Thoracic aorta (tissue), 2 donors: ENCODE data around the gene NEK10. TPM values are rescaled to one million over a fixed set of nuclear protein-coding genes. Genes with fewer than 3 reads are reported as not detected.

ENCODE experiments used
- ATAC-seq: fragments of 150-250 bp; one replicate; pipeline ENCODE4 v1.8.0; 2017; ENCODE audit warnings: low read depth; ENCODE audit not compliant: insufficient number of reproducible peaks, low FRiP score
- DNase-seq: peaks from one replicate; pipeline ENCODE4 v3.0.0-alpha.2; 2020; ENCODE audit warnings: low spot score
- H3K27ac ChIP-seq, 2 donors: fragments of 200-600 bp; sonication (generic); 1 replicate in 1 of 2; 2 replicates in 1 of 2; pipeline ENCODE4 v1.5.1; 2016; ENCODE audit warnings: mild to moderate bottlenecking in 2 of 2, moderate library complexity in 2 of 2
- H3K27me3 ChIP-seq: fragments of 200-600 bp; sonication (generic); replicated peaks from 2 replicates; pipeline ENCODE4 v1.6.0; 2016; ENCODE audit warnings: mild to moderate bottlenecking; ENCODE audit not compliant: insufficient read depth
- H3K36me3 ChIP-seq: fragments of 200-600 bp; sonication (generic); one replicate; pipeline ENCODE4 v1.5.1; 2016
- H3K4me1 ChIP-seq, 2 donors: fragments of 200-600 bp; sonication (generic); 1 replicate in 1 of 2; 2 replicates in 1 of 2; pipeline versions ENCODE4 v1.5.1 to v1.6.0; 2016; ENCODE audit warnings: low read depth in 2 of 2, mild to moderate bottlenecking in 1 of 2; ENCODE audit not compliant: control insufficient read depth in 1 of 2
- H3K4me3 ChIP-seq: fragments of 200-600 bp; sonication (generic); 2 replicates; pipeline ENCODE4 v1.5.1; 2016; ENCODE audit warnings: mild to moderate bottlenecking
- H3K9me3 ChIP-seq: fragments of 200-600 bp; sonication (generic); 2 replicates; pipeline ENCODE4 v1.5.1; 2016
- CTCF ChIP-seq: fragments of 200-600 bp; sonication (generic); IDR thresholded peaks from one replicate; pipeline ENCODE4 v1.5.1; 2019; ENCODE audit warnings: antibody characterized with exemption
- total RNA-seq, 2 donors: library from RNA; depleted of rRNA; stranded (reverse); fragments of >200 nt; gene quantifications; one replicate each; pipeline versions ENCODE4 v1.1.0 to v1.2.3, GENCODE V29; 2016

The NEK10 gene
- total RNA-seq, 2 donors from 2014 or later = 0.68 to 21.4 TPM

- TF ChIP-seq CTCF = no peak
- DNase-seq (no peak), ATAC-seq (no peak)
- Histone ChIP-seq H3K4me3 (no peak overlapping the region), H3K27me3 (no peaks in the 10 kb centered on the region), H3K9me3 (no peaks in the 10 kb centered on the region), H3K27ac (no peak overlapping the region), H3K36me3 (no peaks in the 10 kb centered on the region), H3K4me1 (no peaks in the 10 kb centered on the region)
Measured at GRCh38 chr3:27208961-27209616, 160.1 kb downstream of the NEK10 start.

GRCh38 chr3:27202959-27203358 lies 166.2 kb downstream of the NEK10 start:
- no peak for TF ChIP-seq CTCF
- Histone ChIP-seq H3K27ac (no peak overlapping the region), H3K9me3 (no peaks in the 10 kb centered on the region), H3K27me3 (no peaks in the 10 kb centered on the region), H3K4me3 (no peak overlapping the region), H3K4me1 (no peaks in the 10 kb centered on the region), H3K36me3 (no peaks in the 10 kb centered on the region)
- ATAC-seq = no peak
- no peak for DNase-seq

DNA sequence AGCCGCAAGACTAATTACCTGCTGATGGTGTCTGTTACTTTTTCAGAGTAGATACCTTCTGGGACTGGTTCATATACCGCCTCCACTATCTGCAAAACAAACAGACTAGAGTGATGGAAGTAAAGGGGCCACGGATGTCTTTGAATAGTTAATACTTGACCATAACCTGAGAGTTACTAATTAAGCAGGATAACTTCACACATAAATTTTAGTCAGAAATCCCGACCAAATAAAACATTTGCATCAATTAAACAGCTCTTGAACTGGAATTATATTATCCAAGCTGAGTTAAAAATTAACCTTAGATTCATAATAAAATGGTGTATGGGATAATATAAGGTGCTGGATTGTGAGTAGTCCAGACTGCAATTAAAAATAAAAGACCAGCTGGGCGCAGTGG lies 167.7 kb downstream of the NEK10 start:
- DNase-seq = no peak
- Histone ChIP-seq H3K4me3 (no peak overlapping the region), H3K27me3 (no peaks in the 10 kb centered on the region), H3K27ac (no peak overlapping the region), H3K9me3 (no peaks in the 10 kb centered on the region), H3K4me1 (no peaks in the 10 kb centered on the region), H3K36me3 (no peaks in the 10 kb centered on the region)
- TF ChIP-seq CTCF = no peak
- ATAC-seq = no peak

DNA sequence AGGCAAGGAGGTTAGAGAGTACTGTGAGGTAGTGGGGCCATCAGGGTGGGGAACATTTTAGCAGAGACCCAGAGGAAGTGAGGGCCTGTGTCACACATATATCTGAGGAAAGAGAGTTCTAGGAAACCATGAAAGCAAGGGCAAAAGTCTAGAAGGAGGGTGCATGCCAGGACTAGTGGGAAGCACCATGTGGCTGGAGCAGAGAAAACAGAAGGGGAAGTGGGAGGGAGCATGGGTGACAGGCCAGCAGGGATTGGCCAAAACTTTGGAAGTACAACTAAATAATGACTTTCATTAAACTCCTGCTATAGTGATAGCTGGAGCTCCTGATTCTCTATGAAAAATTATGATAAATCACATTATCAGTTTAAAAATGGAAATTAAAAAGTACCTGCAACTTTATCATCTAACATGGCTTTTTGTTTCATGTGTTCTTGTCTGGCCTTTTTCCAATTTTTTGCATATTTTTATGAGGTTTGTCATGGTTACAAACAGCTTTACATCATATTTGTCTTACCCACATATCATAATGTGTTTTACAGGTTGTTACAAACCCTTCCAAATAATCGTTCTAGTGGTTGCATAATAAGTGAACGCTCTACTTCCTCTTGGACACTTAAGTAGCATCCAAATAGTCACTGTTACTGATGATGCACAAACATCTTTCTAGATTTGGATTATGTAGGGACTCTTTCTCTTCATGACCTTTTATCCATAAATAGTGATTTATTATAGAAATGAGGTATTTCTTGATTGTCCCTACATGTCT lies 168.3 kb downstream of the NEK10 start:
- no peak overlapping the region for H3K27ac ChIP-seq
- no peak for DNase-seq
- no peaks in the 10 kb centered on the region for H3K36me3 ChIP-seq
- no peak for ATAC-seq
- TF ChIP-seq CTCF = no peak
- no peaks in the 10 kb centered on the region for H3K4me1 ChIP-seq
- H3K4me3 ChIP-seq = no peak overlapping the region
- H3K27me3 ChIP-seq = no peaks in the 10 kb centered on the region
- H3K9me3 ChIP-seq = no peaks in the 10 kb centered on the region

- Histone ChIP-seq H3K4me3 (no peak overlapping the region), H3K9me3 (no peaks in the 10 kb centered on the region), H3K27ac (peak overlapping the region in 1 of 2 donors; percentile 7), H3K27me3 (no peaks in the 10 kb centered on the region), H3K36me3 (no peaks in the 10 kb centered on the region), H3K4me1 (peaks cover 5 to 12% of the 10 kb centered on the region in 2 donors)
- TF ChIP-seq CTCF = no peak
- DNase-seq (no peak), ATAC-seq (no peak)
Measured at GRCh38 chr3:27194861-27195483, 174.2 kb downstream of the NEK10 start.
